ENCODE measurements around the gene CD6. TPM values are rescaled to one million over a fixed set of nuclear protein-coding genes. Genes with fewer than 3 reads are reported as not detected.
A peak's percentile ranks its signal among the peaks of the same experiment; 100 is the strongest.

CD6 gene
- total and polyA plus RNA-seq, 2 donors from 2014 or later, result 0.24 to 6.7 TPM

GRCh38 chr11:60924906-60925853 lies 46.3 kb upstream of the CD6 start:
- Histone ChIP-seq H3K4me1 (ENCODE audit: control insufficient read depth in 2 of 3, insufficient read depth in 2 of 3, low read depth in 1 of 3, low read length in 3 of 3) (peaks cover 0 to 10% (median 0%) of the 10 kb centered on the region in 3 donors), H3K9ac (ENCODE audit: low read length in 3 of 3) (no peak overlapping the region), H3K4me3 (ENCODE audit: low read length in 3 of 3) (peak overlapping the region in 2 of 3 donors; percentile 48), H3K27ac (ENCODE audit: low read depth in 2 of 2, low read length in 2 of 2) (no peak overlapping the region), H3K27me3 (ENCODE audit: control insufficient read depth, insufficient read depth, low read length) (no peaks in the 10 kb centered on the region), H3K36me3 (ENCODE audit: control insufficient read depth in 2 of 3, insufficient read depth in 3 of 3, low read length in 3 of 3) (peaks cover 8 to 25% (median 13%) of the 10 kb centered on the region in 3 donors), H3K9me3 (ENCODE audit: control insufficient read depth in 2 of 3, insufficient read depth in 1 of 3, low read length in 3 of 3) (no peaks in the 10 kb centered on the region)
- intact Hi-C loops (cut with DNase I), result no loop called here
- TF ChIP-seq CTCF (IDR thresholded peaks at IDR 0.05; ENCODE audit: borderline replicate concordance, extremely low read depth, insufficient read depth), result no peak
- DNase-seq, result peak in 4 of 5 donors; percentile 52 to 73 (median 62)
- no peak for FAIRE-seq

GRCh38 chr11:60925868-60926267 lies 45.6 kb upstream of the CD6 start:
- intact Hi-C loops (cut with DNase I), result no loop called here
- H3K27me3 ChIP-seq (ENCODE audit: control insufficient read depth, insufficient read depth, low read length), result no peaks in the 10 kb centered on the region
- H3K9ac ChIP-seq (ENCODE audit: low read length in 3 of 3), result no peak overlapping the region
- DNase-seq, result no peak
- no peaks in the 10 kb centered on the region for H3K9me3 ChIP-seq (ENCODE audit: control insufficient read depth in 2 of 3, insufficient read depth in 1 of 3, low read length in 3 of 3)
- no peak overlapping the region for H3K27ac ChIP-seq (ENCODE audit: low read depth in 2 of 2, low read length in 2 of 2)
- peaks cover 0 to 10% (median 0%) of the 10 kb centered on the region in 3 donors for H3K4me1 ChIP-seq (ENCODE audit: control insufficient read depth in 2 of 3, insufficient read depth in 2 of 3, low read depth in 1 of 3, low read length in 3 of 3)
- peaks cover 3 to 18% (median 6%) of the 10 kb centered on the region in 3 donors for H3K36me3 ChIP-seq (ENCODE audit: control insufficient read depth in 2 of 3, insufficient read depth in 3 of 3, low read length in 3 of 3)
- FAIRE-seq, result no peak
- H3K4me3 ChIP-seq (ENCODE audit: low read length in 3 of 3), result no peak overlapping the region
- peak; percentile 1 for TF ChIP-seq CTCF (IDR thresholded peaks at IDR 0.05; ENCODE audit: borderline replicate concordance, extremely low read depth, insufficient read depth)

- DNase-seq (peak in 3 of 5 donors; percentile 39 to 48 (median 42)), FAIRE-seq (no peak)
- H3K9me3 ChIP-seq (ENCODE audit: control insufficient read depth in 2 of 3, insufficient read depth in 1 of 3, low read length in 3 of 3), result no peaks in the 10 kb centered on the region
- peaks cover 0 to 10% (median 0%) of the 10 kb centered on the region in 3 donors for H3K4me1 ChIP-seq (ENCODE audit: control insufficient read depth in 2 of 3, insufficient read depth in 2 of 3, low read depth in 1 of 3, low read length in 3 of 3)
- no peak for TF ChIP-seq CTCF (IDR thresholded peaks at IDR 0.05; ENCODE audit: borderline replicate concordance, extremely low read depth, insufficient read depth)
- H3K27me3 ChIP-seq (ENCODE audit: control insufficient read depth, insufficient read depth, low read length), result no peaks in the 10 kb centered on the region
- H3K27ac ChIP-seq (ENCODE audit: low read depth in 2 of 2, low read length in 2 of 2), result no peak overlapping the region
- intact Hi-C loops (cut with DNase I), result no loop called here
- H3K9ac ChIP-seq (ENCODE audit: low read length in 3 of 3), result no peak overlapping the region
- no peak overlapping the region for H3K4me3 ChIP-seq (ENCODE audit: low read length in 3 of 3)
- peaks cover under 1 to 11% (median 2%) of the 10 kb centered on the region in 3 donors for H3K36me3 ChIP-seq (ENCODE audit: control insufficient read depth in 2 of 3, insufficient read depth in 3 of 3, low read length in 3 of 3)
Observed at GRCh38 chr11:60926500-60926899, 45.0 kb upstream of the CD6 start.
